ENCODE measurements around the gene PGC.

- TF ChIP-seq CTCF (IDR thresholded peaks at IDR 0.05): no peak
- no peak for TF ChIP-seq EP300 (IDR thresholded peaks at IDR 0.05)
- no peak for TF ChIP-seq POLR2AphosphoS5 (IDR thresholded peaks at IDR 0.05)
- TF ChIP-seq POLR2A (IDR thresholded peaks at IDR 0.05): no peak
These were observed 24.1 kb downstream of the PGC start for GRCh38 chr6:41722969-41723529.
